HepG2 (cell line): ENCODE results near the gene FASTKD1. TPM values are rescaled to one million over a fixed set of nuclear protein-coding genes. Genes with fewer than 3 reads are reported as not detected.

Experiments
- AKAP8 ChIP-seq: sonication (generic); formaldehyde crosslinking; IDR thresholded peaks from 2 replicates; pipeline ENCODE4 v1.5.1; 2020; ENCODE audit warnings: mild to moderate bottlenecking, missing genetic modification reagents
- CREB1 ChIP-seq, 2 experiments: fragments of 450-650 bp in 1 of 2; IDR thresholded peaks; 2 replicates each; pipeline ENCODE4 v1.6.1; 2016 to 2017; ENCODE audit warnings: control low read depth in 1 of 2, mild to moderate bottlenecking in 1 of 2, missing compliant biosample characterization in 1 of 2, missing genetic modification characterization in 1 of 2
- LRRFIP1 ChIP-seq: sonication (generic); formaldehyde crosslinking; conservative IDR thresholded peaks from 2 replicates; pipeline ENCODE4 v1.4.0; 2020; ENCODE audit warnings: missing genetic modification reagents
- MAF1 ChIP-seq: sonication (generic); formaldehyde crosslinking; IDR thresholded peaks from 2 replicates; pipeline ENCODE4 v1.5.0; 2020; ENCODE audit warnings: missing genetic modification reagents, borderline replicate concordance
- NFKB2 ChIP-seq: sonication (generic); formaldehyde crosslinking; IDR thresholded peaks from 2 replicates; pipeline ENCODE4 v1.4.0; 2020; ENCODE audit warnings: missing genetic modification reagents, borderline replicate concordance
- RAD21 ChIP-seq: fragments of 450-650 bp; formaldehyde crosslinking; IDR thresholded peaks from 2 replicates; pipeline ENCODE4 v1.5.0; 2020; ENCODE audit warnings: mild to moderate bottlenecking
- RBFOX2 ChIP-seq: fragments of 200-400 bp; formaldehyde crosslinking; IDR thresholded peaks from 2 replicates; pipeline ENCODE4 v1.6.1; 2017; ENCODE audit warnings: low read depth, mild to moderate bottlenecking, low read length
- SMAD9 ChIP-seq: sonication (generic); formaldehyde crosslinking; IDR thresholded peaks from 2 replicates; pipeline ENCODE4 v1.5.1; 2020; ENCODE audit warnings: mild to moderate bottlenecking, missing genetic modification reagents
- TGIF2 ChIP-seq: IDR thresholded peaks from 2 replicates; pipeline ENCODE4 v1.6.1; 2016; ENCODE audit warnings: control low read depth, missing compliant biosample characterization
- TP53 ChIP-seq: sonication (generic); formaldehyde crosslinking; conservative IDR thresholded peaks from 2 replicates; pipeline ENCODE4 v1.4.0; 2020; ENCODE audit warnings: missing genetic modification reagents
- ZFYVE20 ChIP-seq: sonication (generic); formaldehyde crosslinking; IDR thresholded peaks from 2 replicates; pipeline ENCODE4 v1.8.0; 2023; ENCODE audit warnings: low read depth, mild to moderate bottlenecking, moderate library complexity, missing genetic modification reagents, borderline replicate concordance
- ZNF552 ChIP-seq: sonication (generic); formaldehyde crosslinking; IDR thresholded peaks from 2 replicates; pipeline ENCODE4 v1.9.0; 2022; ENCODE audit warnings: missing genetic modification reagents, mild to moderate bottlenecking, borderline replicate concordance
- ZNF556 ChIP-seq: sonication (generic); formaldehyde crosslinking; IDR thresholded peaks from 2 replicates; pipeline ENCODE4 v1.4.0; 2020; ENCODE audit warnings: mild to moderate bottlenecking, missing genetic modification reagents, borderline replicate concordance
- ZNF574 ChIP-seq: sonication (generic); formaldehyde crosslinking; IDR thresholded peaks from 2 replicates; pipeline ENCODE4 v1.4.0; 2020; ENCODE audit warnings: missing genetic modification reagents
- ZNF672 ChIP-seq: sonication (generic); formaldehyde crosslinking; IDR thresholded peaks from 2 replicates; pipeline ENCODE4 v1.8.1; 2022; ENCODE audit warnings: missing genetic modification reagents
- ZNF713 ChIP-seq: sonication (generic); formaldehyde crosslinking; IDR thresholded peaks from 2 replicates; pipeline ENCODE4 v1.4.0; 2020; ENCODE audit warnings: mild to moderate bottlenecking, missing genetic modification reagents
- ZSCAN22 ChIP-seq: sonication (generic); formaldehyde crosslinking; IDR thresholded peaks from 2 replicates; pipeline ENCODE4 v1.4.0; 2020; ENCODE audit warnings: mild to moderate bottlenecking, missing genetic modification reagents
- polyA plus RNA-seq, 8 experiments: library from polyadenylated mRNA; depleted of rRNA in 3 of 8; stranded (reverse) in 7 of 8; unstranded in 1 of 8; fragments of >200 nt; fragmentation: Illumina TruSeq in 4 of 8; extraction: Trizol in 4 of 8; gene quantifications; 2 replicates each; pipeline versions ENCODE4 v1.2.1 to v1.2.3, GENCODE V29; 2011 to 2016; ENCODE audit warnings: low read depth in 4 of 8, missing spikeins in 1 of 8, mixed read lengths in 1 of 8; ENCODE audit not compliant: insufficient read depth in 1 of 8
- total RNA-seq, 5 experiments: library from RNA; depleted of rRNA; stranded (reverse); fragments of >200 nt; fragmentation: Illumina TruSeq; extraction: Trizol; gene quantifications; 2 replicates each; pipeline ENCODE4 v1.2.3, GENCODE V29; 2016; ENCODE audit warnings: low read depth in 1 of 5
- TF ChIP-seq, protein P1 (sequence below): sonication (generic); formaldehyde crosslinking; IDR thresholded peaks from 2 replicates; pipeline ENCODE4 v1.4.0; 2020; ENCODE audit warnings: mild to moderate bottlenecking, missing genetic modification reagents

FASTKD1 gene
- total and polyA plus RNA-seq, 2 of the 13 experiments (the other 11 are each of a cell fraction or from before 2014, with no cell fraction given): 35.0 to 38.0 TPM

GRCh38 chr2:169584005-169584877 lies 10.6 kb upstream of the FASTKD1 start, which contains the start of gene PPIG (continued):
- TF ChIP-seq ZNF574 (CRISPR knock-in tag) (peak; percentile 93), TGIF2 (peak; percentile 92), ZFYVE20 (CRISPR knock-in tag) (0 out of 2 replicates have a peak, but pooled peaks have one; percentile 53), ZNF713 (CRISPR knock-in tag) (no peak), LRRFIP1 (peak; percentile 9; the same call in 1 of the 2 replicates), NFKB2 (CRISPR knock-in tag) (peak; percentile 74; the same call in 1 of the 2 replicates), CREB1 (IDR thresholded peaks at IDR 0.05) (peak; percentile 98), CREB1 (CRISPR knock-in tag; IDR thresholded peaks at IDR 0.05) (peak; percentile 100), AKAP8 (CRISPR knock-in tag) (no peak), ZNF672 (CRISPR knock-in tag) (no peak), MAF1 (CRISPR knock-in tag) (no peak), ZNF552 (CRISPR knock-in tag) (peak; percentile 94), ZSCAN22 (peak; percentile 61; the same call in 1 of the 2 replicates), ZNF556 (CRISPR knock-in tag) (peak; percentile 98), RAD21 (CRISPR knock-in tag) (no peak), TP53 (CRISPR knock-in tag) (peak; percentile 76; the same call in 1 of the 2 replicates), RBFOX2 (peak; percentile 84), SMAD9 (CRISPR knock-in tag) (peak; percentile 72; the same call in 1 of the 2 replicates)
- TF ChIP-seq, protein P1, sequence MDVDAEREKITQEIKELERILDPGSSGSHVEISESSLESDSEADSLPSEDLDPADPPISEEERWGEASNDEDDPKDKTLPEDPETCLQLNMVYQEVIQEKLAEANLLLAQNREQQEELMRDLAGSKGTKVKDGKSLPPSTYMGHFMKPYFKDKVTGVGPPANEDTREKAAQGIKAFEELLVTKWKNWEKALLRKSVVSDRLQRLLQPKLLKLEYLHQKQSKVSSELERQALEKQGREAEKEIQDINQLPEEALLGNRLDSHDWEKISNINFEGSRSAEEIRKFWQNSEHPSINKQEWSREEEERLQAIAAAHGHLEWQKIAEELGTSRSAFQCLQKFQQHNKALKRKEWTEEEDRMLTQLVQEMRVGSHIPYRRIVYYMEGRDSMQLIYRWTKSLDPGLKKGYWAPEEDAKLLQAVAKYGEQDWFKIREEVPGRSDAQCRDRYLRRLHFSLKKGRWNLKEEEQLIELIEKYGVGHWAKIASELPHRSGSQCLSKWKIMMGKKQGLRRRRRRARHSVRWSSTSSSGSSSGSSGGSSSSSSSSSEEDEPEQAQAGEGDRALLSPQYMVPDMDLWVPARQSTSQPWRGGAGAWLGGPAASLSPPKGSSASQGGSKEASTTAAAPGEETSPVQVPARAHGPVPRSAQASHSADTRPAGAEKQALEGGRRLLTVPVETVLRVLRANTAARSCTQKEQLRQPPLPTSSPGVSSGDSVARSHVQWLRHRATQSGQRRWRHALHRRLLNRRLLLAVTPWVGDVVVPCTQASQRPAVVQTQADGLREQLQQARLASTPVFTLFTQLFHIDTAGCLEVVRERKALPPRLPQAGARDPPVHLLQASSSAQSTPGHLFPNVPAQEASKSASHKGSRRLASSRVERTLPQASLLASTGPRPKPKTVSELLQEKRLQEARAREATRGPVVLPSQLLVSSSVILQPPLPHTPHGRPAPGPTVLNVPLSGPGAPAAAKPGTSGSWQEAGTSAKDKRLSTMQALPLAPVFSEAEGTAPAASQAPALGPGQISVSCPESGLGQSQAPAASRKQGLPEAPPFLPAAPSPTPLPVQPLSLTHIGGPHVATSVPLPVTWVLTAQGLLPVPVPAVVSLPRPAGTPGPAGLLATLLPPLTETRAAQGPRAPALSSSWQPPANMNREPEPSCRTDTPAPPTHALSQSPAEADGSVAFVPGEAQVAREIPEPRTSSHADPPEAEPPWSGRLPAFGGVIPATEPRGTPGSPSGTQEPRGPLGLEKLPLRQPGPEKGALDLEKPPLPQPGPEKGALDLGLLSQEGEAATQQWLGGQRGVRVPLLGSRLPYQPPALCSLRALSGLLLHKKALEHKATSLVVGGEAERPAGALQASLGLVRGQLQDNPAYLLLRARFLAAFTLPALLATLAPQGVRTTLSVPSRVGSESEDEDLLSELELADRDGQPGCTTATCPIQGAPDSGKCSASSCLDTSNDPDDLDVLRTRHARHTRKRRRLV (CRISPR knock-in tag): peak; percentile 95
